Neural cell (in vitro differentiated cells): ENCODE results near the gene WDR31. TPM values are rescaled to one million over a fixed set of nuclear protein-coding genes. Genes with fewer than 3 reads are reported as not detected.

Source experiments
- H2AFZ ChIP-seq: fragments of 200-600, 300-800 bp; sonication (generic), shearing (Covaris generic); 2 replicates; pipeline ENCODE4 v1.6.0; 2014; ENCODE audit warnings: low read depth, mild to moderate bottlenecking, antibody characterized with exemption, low read length, moderate library complexity
- H3F3A ChIP-seq: fragments of 200-600 bp; shearing (Covaris generic); 2 replicates; pipeline ENCODE4 v1.6.1; 2016; ENCODE audit warnings: mild to moderate bottlenecking, moderate library complexity, mixed read lengths, antibody characterized with exemption, low read length; ENCODE audit not compliant: insufficient read depth, poor library complexity, severe bottlenecking
- H3K27ac ChIP-seq: fragments of 200-600, 300-800 bp; sonication (generic), shearing (Covaris generic); 2 replicates; pipeline ENCODE4 v1.5.1; 2014; ENCODE audit warnings: mild to moderate bottlenecking, low read length, moderate library complexity
- H3K27me3 ChIP-seq: fragments of 300-800, 200-600 bp; sonication (generic), shearing (Covaris generic); 2 replicates; pipeline ENCODE4 v1.6.0; 2014; ENCODE audit warnings: mild to moderate bottlenecking, low read depth, low read length, moderate library complexity; ENCODE audit not compliant: insufficient read depth
- H3K36me3 ChIP-seq: fragments of 300-800, 200-600 bp; sonication (generic), shearing (Covaris generic); 2 replicates; pipeline ENCODE4 v1.5.1; 2014; ENCODE audit warnings: mild to moderate bottlenecking, antibody characterized with exemption, low read length, moderate library complexity; ENCODE audit not compliant: insufficient read depth
- H3K4me2 ChIP-seq: fragments of 300-800, 200-600 bp; sonication (generic), shearing (Covaris generic); 2 replicates; pipeline ENCODE4 v1.6.0; 2014; ENCODE audit warnings: mild to moderate bottlenecking, low read length
- H3K4me3 ChIP-seq: fragments of 300-800, 200-600 bp; sonication (generic), shearing (Covaris generic); 2 replicates; pipeline ENCODE4 v1.5.1; 2014; ENCODE audit warnings: mild to moderate bottlenecking, low read length, moderate library complexity
- H3K79me2 ChIP-seq: fragments of 200-600 bp; shearing (Covaris generic); replicated peaks from 2 replicates; pipeline ENCODE4 v1.6.0; 2014; ENCODE audit warnings: mild to moderate bottlenecking, low read length, moderate library complexity; ENCODE audit not compliant: insufficient read depth
- H3K9ac ChIP-seq: fragments of 300-800, 200-600 bp; sonication (generic), shearing (Covaris generic); 2 replicates; pipeline ENCODE4 v1.6.1; 2016; ENCODE audit warnings: mild to moderate bottlenecking, low read length, mixed read lengths
- H3K9me2 ChIP-seq: fragments of 200-600 bp; shearing (Covaris generic); 2 replicates; pipeline ENCODE4 v1.6.1; 2016; ENCODE audit warnings: mild to moderate bottlenecking, low read length, mixed read lengths; ENCODE audit not compliant: insufficient read depth
- H3K9me3 ChIP-seq: fragments of 200-600, 300-800 bp; sonication (generic), shearing (Covaris generic); 2 replicates; pipeline ENCODE4 v1.6.1; 2016; ENCODE audit warnings: mild to moderate bottlenecking, mixed run types, low read length, moderate library complexity, mixed read lengths
- H4K20me1 ChIP-seq: fragments of 200-600 bp; shearing (Covaris generic); 2 replicates; pipeline ENCODE4 v1.6.1; 2016; ENCODE audit warnings: mild to moderate bottlenecking, mixed run types; ENCODE audit not compliant: insufficient read depth
- EP300 ChIP-seq: fragments of 450-650 bp; conservative IDR thresholded peaks from 2 replicates; pipeline ENCODE4 v1.6.1; 2014; ENCODE audit warnings: antibody characterized with exemption, mild to moderate bottlenecking, moderate library complexity; ENCODE audit not compliant: poor library complexity, severe bottlenecking
- EZH2 ChIP-seq: fragments of 200-600, 300-800 bp; shearing (Covaris generic), sonication (generic); IDR thresholded peaks from 2 replicates; pipeline ENCODE4 v1.6.1; 2014; ENCODE audit warnings: antibody characterized with exemption, low read length, borderline replicate concordance, mild to moderate bottlenecking; ENCODE audit not compliant: insufficient read depth, poor library complexity, severe bottlenecking
- MXI1 ChIP-seq: fragments of 450-650 bp; conservative IDR thresholded peaks from 2 replicates; pipeline ENCODE4 v1.6.1; 2014; ENCODE audit warnings: antibody characterized with exemption, mild to moderate bottlenecking; ENCODE audit not compliant: poor library complexity, severe bottlenecking
- POLR2AphosphoS5 ChIP-seq: IDR thresholded peaks from 2 replicates; pipeline ENCODE4 v1.6.1; 2012
- RAD21 ChIP-seq: fragments of 450-650 bp; conservative IDR thresholded peaks from 2 replicates; pipeline ENCODE4 v1.6.1; 2014; ENCODE audit warnings: antibody characterized with exemption, mild to moderate bottlenecking, moderate library complexity
- SMC3 ChIP-seq: fragments of 450-650 bp; conservative IDR thresholded peaks from 2 replicates; pipeline ENCODE4 v1.6.1; 2014; ENCODE audit warnings: antibody characterized with exemption, mild to moderate bottlenecking, moderate library complexity; ENCODE audit not compliant: poor library complexity
- TAF1 ChIP-seq: IDR thresholded peaks from 2 replicates; pipeline ENCODE4 v1.6.1; 2012; ENCODE audit warnings: low read depth
- polyA plus RNA-seq: library from polyadenylated mRNA; depleted of rRNA; stranded (reverse); fragments of >200 nt; gene quantifications from 2 replicates; pipeline ENCODE4 v1.2.3, GENCODE V29; 2014
- TF ChIP-seq, protein P1 (sequence below): IDR thresholded peaks from 2 replicates; pipeline ENCODE4 v1.6.1; 2012; ENCODE audit warnings: borderline replicate concordance
- TF ChIP-seq, protein P2 (sequence below): fragments of 450-650 bp; IDR thresholded peaks from 2 replicates; pipeline ENCODE4 v1.5.1; 2014; ENCODE audit warnings: antibody characterized with exemption, mild to moderate bottlenecking, moderate library complexity; ENCODE audit not compliant: poor library complexity, severe bottlenecking

The WDR31 gene
- polyA plus RNA-seq, 1 donor from 2014 or later: 0.59 TPM

DNA sequence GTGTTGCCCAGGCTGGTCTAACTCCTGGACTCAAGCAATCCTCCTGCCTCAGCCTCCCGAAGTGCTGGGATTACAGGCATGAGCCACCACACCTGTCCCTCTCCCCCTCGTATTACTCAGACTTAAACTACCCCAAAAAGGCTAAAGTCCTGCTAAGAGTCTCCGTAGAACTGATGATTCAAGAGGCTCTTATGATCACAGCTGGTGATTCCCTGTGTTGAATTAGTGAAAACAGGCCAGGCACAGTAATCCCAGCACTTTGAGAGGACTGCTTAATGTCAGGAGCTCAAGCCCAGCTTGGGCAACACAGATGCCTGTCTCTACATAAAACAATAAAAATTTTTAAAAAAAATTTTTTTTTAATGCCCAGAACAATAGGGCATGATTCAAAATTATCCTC is 73.9 kb downstream of the WDR31 start:
- H3K4me2 ChIP-seq: no peak overlapping the region
- no peak overlapping the region for H2AFZ ChIP-seq
- no peaks in the 10 kb centered on the region for H3K79me2 ChIP-seq
- H4K20me1 ChIP-seq: no peaks in the 10 kb centered on the region
- H3K36me3 ChIP-seq: no peaks in the 10 kb centered on the region
- no peaks in the 10 kb centered on the region for H3K9me3 ChIP-seq
- H3K4me3 ChIP-seq: no peak overlapping the region
- H3K9me2 ChIP-seq: no peaks in the 10 kb centered on the region
- TF ChIP-seq, protein P1, sequence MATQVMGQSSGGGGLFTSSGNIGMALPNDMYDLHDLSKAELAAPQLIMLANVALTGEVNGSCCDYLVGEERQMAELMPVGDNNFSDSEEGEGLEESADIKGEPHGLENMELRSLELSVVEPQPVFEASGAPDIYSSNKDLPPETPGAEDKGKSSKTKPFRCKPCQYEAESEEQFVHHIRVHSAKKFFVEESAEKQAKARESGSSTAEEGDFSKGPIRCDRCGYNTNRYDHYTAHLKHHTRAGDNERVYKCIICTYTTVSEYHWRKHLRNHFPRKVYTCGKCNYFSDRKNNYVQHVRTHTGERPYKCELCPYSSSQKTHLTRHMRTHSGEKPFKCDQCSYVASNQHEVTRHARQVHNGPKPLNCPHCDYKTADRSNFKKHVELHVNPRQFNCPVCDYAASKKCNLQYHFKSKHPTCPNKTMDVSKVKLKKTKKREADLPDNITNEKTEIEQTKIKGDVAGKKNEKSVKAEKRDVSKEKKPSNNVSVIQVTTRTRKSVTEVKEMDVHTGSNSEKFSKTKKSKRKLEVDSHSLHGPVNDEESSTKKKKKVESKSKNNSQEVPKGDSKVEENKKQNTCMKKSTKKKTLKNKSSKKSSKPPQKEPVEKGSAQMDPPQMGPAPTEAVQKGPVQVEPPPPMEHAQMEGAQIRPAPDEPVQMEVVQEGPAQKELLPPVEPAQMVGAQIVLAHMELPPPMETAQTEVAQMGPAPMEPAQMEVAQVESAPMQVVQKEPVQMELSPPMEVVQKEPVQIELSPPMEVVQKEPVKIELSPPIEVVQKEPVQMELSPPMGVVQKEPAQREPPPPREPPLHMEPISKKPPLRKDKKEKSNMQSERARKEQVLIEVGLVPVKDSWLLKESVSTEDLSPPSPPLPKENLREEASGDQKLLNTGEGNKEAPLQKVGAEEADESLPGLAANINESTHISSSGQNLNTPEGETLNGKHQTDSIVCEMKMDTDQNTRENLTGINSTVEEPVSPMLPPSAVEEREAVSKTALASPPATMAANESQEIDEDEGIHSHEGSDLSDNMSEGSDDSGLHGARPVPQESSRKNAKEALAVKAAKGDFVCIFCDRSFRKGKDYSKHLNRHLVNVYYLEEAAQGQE: no peak
- TF ChIP-seq, protein P2, sequence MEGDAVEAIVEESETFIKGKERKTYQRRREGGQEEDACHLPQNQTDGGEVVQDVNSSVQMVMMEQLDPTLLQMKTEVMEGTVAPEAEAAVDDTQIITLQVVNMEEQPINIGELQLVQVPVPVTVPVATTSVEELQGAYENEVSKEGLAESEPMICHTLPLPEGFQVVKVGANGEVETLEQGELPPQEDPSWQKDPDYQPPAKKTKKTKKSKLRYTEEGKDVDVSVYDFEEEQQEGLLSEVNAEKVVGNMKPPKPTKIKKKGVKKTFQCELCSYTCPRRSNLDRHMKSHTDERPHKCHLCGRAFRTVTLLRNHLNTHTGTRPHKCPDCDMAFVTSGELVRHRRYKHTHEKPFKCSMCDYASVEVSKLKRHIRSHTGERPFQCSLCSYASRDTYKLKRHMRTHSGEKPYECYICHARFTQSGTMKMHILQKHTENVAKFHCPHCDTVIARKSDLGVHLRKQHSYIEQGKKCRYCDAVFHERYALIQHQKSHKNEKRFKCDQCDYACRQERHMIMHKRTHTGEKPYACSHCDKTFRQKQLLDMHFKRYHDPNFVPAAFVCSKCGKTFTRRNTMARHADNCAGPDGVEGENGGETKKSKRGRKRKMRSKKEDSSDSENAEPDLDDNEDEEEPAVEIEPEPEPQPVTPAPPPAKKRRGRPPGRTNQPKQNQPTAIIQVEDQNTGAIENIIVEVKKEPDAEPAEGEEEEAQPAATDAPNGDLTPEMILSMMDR: no peak
- TF ChIP-seq POLR2AphosphoS5 (no peak), RAD21 (no peak), EZH2 (no peak), MXI1 (no peak), SMC3 (no peak), EP300 (no peak), TAF1 (no peak)
- H3K27ac ChIP-seq: no peak overlapping the region
- no peak overlapping the region for H3K9ac ChIP-seq
- H3F3A ChIP-seq: no peaks in the 10 kb centered on the region
- H3K27me3 ChIP-seq: no peaks in the 10 kb centered on the region

Other genes with a start within 250 kb of the WDR31 start
- gene SLC31A2, start 189.3 kb downstream of the WDR31 start, polyA plus RNA-seq: 4.1 and 8.4 TPM in 2 replicates
- 11.2 and 12.1 TPM in 2 replicates for gene FKBP15, start 119.0 kb downstream of the WDR31 start, polyA plus RNA-seq
- 7.0 and 7.4 TPM in 2 replicates for gene SLC31A1, start 118.7 kb downstream of the WDR31 start, polyA plus RNA-seq
- 64.8 and 88.0 TPM in 2 replicates for gene CDC26, start 64.7 kb downstream of the WDR31 start, polyA plus RNA-seq
- gene PRPF4, start 64.6 kb downstream of the WDR31 start, polyA plus RNA-seq: 24.3 and 27.4 TPM in 2 replicates
- not detected in 2 replicates for gene RNF183, start 36.9 kb downstream of the WDR31 start, polyA plus RNA-seq
- not detected in 2 replicates for gene BSPRY, start 9.3 kb upstream of the WDR31 start, polyA plus RNA-seq
- gene HDHD3, start 36.7 kb upstream of the WDR31 start, polyA plus RNA-seq: 31.2 and 31.7 TPM in 2 replicates
- gene ALAD, start 61.0 kb upstream of the WDR31 start, polyA plus RNA-seq: 42.9 and 65.1 TPM in 2 replicates
- 99.8 and 119 TPM in 2 replicates for gene POLE3, start 70.4 kb upstream of the WDR31 start, polyA plus RNA-seq
- gene C9orf43, start 70.5 kb upstream of the WDR31 start, polyA plus RNA-seq: 0.33 TPM in 1 of 2 replicates, not detected in the other
- 25.3 and 36.4 TPM in 2 replicates for gene RGS3, start 123.5 kb upstream of the WDR31 start, polyA plus RNA-seq